Panc1 (cell line): Measurements from ENCODE around the gene RGS10.

Source experiments
- POLR2AphosphoS5 ChIP-seq: IDR thresholded peaks from 2 replicates; pipeline ENCODE4 v1.6.1; 2012; ENCODE audit warnings: mild to moderate bottlenecking, low read depth, low read length, moderate library complexity
- TF ChIP-seq, protein P1 (sequence below): fragments of 450-650 bp; IDR thresholded peaks from 2 replicates; pipeline ENCODE4 v1.5.1; 2017; ENCODE audit warnings: mild to moderate bottlenecking

DNA sequence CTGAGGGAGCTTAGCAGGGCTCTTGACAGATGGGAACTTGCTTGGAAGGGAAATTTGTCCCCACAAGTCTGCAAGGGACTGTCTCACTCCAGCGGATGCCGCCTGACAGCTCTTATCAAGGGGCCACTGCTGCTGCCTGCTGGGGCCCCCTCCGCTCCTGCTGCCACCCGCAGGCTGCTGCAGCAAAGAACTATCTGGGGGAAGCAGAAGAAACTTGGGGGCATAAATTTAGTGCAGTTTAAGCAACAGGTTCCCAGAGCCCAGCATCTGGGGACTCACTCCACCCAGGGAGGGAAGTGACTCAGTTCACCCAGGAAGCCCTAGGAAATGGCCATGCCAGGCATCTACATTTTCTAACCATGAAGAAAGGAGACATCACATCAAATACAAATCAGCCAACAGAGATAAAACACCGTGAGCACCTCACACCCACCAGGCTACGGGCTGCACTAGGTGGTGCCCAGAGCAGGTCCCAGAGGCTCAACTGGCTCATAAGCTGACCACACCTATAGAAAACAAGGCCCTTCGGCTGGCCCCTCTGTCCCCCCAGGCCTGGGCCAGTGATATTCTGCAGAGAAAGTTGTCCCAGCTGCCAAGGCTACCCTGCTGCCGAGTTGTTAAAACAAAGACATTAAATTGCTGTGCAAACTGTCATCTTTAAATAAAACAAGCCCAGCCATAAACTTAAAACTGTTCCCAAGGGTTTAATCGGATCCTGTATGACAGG, 3.7 kb downstream of the RGS10 start:
- TF ChIP-seq, protein P1, sequence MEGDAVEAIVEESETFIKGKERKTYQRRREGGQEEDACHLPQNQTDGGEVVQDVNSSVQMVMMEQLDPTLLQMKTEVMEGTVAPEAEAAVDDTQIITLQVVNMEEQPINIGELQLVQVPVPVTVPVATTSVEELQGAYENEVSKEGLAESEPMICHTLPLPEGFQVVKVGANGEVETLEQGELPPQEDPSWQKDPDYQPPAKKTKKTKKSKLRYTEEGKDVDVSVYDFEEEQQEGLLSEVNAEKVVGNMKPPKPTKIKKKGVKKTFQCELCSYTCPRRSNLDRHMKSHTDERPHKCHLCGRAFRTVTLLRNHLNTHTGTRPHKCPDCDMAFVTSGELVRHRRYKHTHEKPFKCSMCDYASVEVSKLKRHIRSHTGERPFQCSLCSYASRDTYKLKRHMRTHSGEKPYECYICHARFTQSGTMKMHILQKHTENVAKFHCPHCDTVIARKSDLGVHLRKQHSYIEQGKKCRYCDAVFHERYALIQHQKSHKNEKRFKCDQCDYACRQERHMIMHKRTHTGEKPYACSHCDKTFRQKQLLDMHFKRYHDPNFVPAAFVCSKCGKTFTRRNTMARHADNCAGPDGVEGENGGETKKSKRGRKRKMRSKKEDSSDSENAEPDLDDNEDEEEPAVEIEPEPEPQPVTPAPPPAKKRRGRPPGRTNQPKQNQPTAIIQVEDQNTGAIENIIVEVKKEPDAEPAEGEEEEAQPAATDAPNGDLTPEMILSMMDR = no peak; the same call in 1 of the 2 replicates
- no peak for TF ChIP-seq POLR2AphosphoS5
